ENCODE data around the gene TM9SF4. TPM values are rescaled to one million over a fixed set of nuclear protein-coding genes. Genes with fewer than 3 reads are reported as not detected.
A peak's percentile ranks its signal among the peaks of the same experiment; 100 is the strongest.
"Not testable (repeated sequence)": the region's sequence is repeated elsewhere in the genome, so short reads cannot be mapped to it uniquely, and the experiment has no call there.

The TM9SF4 gene
- total RNA-seq, 1 experiment from 2014 or later = 52.9 TPM

DNA sequence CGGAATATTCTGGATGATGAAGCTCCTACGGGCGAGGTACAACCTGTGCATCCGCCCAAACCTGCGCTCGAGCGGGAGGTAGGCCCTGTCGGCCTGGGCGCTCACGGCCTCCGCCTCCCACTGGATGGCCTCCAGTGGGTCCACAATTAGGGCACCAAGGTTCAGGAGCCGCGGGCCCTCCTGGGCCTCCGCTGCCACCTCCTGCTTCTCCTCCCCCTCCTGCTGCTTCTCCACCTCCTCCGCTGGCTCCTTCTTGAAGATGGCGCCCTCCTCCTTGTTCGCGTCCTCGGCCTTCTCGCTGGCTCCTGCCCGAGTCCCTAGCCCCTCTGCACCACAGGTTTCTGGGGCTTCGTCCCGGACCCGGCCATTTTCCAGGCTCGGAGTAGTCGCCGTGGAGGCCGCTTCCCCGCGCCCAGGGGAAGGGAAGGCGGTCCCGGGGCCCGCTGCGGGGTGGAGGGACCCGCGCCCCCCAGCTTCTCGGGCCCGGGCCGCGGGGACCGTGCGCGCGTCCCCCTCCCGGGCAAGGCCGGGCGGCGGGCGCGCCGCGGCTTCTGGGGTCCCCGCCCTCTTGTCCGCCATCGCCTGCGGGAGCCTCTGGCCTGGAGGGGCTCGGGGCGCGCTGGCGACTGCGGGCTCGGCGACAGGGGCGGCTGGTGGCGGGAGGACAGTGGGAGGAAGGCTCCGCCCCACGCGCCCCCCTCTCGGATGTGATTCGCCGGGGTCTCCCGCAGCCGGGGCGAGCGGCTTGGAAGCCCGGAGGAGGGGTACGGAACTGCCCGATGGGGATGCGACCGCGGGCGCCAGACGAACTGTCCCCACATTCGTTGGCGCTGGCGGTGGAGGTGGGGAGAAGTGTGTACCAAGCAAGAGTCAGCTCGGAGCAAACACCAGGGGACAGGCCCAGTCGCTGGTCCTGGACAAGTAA lies 80.4 kb downstream of the TM9SF4 start:
- DNase-seq (ENCODE audit: low read depth) = peak; percentile 51

DNA sequence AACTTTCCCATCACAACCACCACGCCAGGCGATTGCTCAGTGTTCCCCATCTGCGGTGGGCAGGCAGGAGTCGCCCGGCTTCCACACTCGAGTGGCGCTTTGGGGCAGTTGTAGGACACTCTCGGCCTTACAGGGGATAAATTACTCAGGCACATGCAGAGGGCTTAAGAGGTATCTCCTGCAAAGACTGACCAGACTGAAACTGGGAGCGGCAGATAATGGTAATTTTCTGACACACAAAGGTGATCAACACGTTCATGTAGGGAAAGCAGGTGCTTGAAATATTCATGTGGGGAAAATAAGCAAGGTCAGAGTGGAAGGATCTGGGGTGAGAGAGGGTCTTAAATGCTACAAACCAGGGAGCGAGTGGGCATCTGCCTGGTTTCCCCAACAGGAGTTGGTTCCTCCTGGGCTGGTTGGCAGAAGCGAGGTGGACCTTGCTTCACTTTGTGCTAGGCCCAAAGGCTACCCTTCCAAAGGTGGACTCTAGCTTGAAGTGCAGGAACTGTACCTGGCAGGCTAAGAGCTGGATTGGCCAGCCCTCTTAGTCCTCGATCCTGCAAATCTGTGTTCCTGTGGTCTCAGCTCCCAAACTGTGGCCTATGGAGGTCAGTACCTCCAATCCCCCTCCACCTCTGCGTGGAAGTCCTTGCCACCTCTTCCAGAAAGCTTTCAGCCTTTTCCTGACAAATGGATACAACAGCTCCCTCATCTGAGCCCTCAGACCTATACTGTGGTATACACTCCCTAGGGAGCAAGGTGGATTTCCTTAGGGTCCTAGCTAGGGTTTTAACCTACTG lies 81.3 kb downstream of the TM9SF4 start:
- no peak for DNase-seq (ENCODE audit: low read depth)

DNA sequence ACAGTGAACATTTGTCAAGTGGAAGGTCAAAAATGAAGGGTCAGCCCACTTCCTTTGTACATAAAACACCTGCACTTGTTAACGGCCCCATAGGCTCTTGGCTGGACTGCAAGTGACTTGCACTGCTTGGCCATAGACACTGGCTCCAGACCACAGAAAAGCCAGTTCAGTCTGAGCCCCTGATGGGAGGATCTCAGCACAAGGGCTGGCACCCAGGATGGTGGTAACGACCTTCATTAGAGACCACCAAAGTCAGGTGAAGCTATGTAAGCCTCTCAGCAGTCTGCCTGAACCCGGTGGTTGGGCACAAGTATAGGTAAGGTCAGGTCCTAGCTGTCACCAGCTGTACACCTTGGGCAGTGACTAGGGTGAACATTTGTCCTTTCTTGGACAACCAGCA lies 81.9 kb downstream of the TM9SF4 start:
- DNase-seq (ENCODE audit: low read depth) = no peak

DNA sequence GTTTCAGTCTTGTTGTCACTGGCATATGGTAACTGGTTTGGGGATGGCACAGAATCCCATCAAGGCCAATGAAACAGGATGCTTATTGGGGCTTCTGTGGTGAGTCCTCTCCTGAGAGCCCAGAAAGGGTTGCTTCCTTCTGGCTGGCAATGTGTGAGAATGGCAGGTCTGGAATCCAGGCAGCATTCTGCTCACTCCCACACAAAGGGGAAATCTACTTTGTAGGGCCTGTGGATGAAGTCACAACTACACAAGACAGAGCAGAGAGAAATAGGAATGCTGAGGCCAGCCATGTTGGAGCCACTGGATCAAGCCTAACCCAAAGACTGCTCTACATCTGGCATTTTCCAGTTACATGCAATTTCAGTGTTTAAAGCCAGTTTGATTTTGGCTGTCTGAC lies 82.4 kb downstream of the TM9SF4 start:
- DNase-seq (ENCODE audit: low read depth) = no peak

DNA sequence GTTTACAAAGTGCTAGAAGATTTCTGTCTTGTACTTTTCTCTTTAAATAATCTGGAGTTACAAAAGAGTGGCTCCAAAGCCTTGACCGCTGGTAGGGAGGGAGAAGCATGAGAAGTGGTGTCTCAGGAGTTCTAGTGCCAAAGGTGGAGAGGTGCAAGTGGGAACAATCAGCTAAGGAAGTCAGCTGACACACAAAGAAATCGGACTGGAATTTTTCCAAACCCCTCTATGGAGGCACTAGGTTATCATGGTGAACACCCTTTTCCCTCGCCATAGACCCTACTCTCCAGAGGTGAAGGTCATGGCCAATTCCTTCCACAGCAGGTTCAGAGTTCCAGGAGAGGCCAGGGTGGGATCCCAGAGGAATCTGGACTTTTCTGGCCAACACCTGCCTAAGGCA lies 83.2 kb downstream of the TM9SF4 start:
- DNase-seq (ENCODE audit: low read depth) = no peak

DNA sequence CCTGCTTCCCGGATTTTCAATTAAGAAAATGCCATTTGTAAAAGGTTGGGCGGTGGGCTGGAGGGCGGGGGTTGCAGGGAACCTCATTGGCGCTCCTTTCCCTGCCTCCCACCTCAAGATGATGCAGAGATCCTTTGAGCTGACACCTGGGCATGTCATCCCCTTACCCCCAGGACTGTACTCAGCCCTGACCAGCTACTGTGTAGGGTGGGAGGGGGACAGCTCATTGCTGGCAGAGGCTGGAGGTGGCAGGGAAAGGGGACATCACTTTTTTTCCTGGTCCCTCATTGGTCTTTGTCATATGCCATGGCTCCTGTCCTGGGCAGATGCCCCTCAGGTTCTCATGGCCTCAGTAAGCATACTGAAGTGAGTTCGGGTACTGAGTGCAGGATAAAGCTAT lies 83.8 kb downstream of the TM9SF4 start:
- DNase-seq (ENCODE audit: low read depth) = not testable (repeated sequence)

DNA sequence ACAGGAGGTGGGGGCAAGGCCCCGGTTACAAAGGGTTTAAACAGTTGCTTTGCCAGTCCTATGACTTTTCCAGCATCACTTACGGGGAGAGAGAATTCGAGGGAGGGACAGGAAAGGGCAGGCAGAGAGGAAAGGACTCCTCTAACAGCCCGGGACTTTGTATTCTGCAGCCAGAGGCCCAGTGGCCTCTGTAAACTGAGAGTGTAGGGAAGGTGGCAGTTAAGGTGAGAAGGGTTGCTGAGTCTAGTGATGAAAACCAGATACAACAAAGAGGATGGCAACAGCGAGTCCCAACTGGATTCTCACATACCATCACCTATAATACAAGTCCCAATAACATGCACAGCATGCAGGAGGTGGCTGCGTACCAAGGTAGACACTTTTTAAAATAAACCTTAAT lies 84.5 kb downstream of the TM9SF4 start:
- no peak for DNase-seq (ENCODE audit: low read depth)

DNA sequence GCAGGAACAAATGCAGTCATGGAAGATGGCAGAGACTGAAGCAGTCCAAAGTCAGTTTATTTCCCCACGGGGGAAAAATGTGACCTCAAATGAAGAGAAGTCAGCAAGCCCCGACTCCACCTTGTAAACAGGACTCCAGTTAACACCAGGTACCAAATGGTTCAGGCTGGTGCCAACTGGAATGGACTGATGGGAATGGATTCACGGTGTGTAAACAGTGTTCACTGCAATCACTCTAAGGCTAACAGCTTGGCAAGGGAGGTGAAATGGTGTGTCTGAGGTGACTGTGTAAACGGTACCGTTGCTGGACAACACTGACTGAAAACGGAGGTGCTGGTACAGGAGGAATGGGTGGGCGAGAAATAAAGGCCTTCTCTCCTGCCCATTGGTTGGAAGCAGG lies 86.1 kb downstream of the TM9SF4 start:
- no peak for DNase-seq (ENCODE audit: low read depth)

DNA sequence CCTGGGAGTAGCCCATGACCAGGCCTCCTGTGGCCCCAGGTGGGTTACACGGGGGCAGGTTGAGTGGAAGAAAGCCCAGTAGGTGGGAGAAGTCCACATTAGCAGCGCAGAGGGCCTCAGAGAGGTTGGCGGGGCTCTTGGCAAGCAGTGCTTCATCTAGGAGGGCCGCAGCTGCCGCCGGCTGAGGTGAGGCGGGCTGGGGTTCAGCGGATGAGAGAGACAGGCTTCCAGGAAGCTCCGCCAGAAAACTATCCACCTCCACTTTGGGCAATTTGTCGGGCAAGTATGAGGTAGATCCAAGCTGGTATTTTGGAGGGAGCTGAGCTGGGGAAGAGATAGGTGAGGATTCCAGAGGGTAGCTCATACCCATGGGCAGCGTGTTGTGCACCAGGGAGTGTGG lies 87.1 kb downstream of the TM9SF4 start:
- not testable (repeated sequence) for DNase-seq (ENCODE audit: low read depth)

DNA sequence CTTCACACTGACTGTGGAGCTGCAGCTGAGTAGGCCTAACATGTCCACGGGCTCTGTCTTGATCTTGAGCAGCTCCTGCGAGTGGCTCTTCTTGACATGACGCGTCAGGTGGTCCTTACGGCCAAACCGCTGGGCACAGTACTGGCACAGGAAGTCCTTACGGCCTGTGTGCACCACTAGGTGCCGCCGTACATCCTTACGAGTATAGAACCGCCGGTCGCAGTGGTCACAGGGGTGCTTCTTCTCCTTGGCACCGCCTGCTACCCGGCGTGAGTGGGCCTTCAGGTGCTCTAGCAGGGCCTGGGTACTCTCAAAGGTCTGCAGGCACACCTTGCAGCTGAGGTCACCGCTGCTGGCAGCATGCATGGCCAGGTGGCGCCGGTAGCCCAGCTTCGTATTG lies 87.6 kb downstream of the TM9SF4 start:
- not testable (repeated sequence) for DNase-seq (ENCODE audit: low read depth)

DNA sequence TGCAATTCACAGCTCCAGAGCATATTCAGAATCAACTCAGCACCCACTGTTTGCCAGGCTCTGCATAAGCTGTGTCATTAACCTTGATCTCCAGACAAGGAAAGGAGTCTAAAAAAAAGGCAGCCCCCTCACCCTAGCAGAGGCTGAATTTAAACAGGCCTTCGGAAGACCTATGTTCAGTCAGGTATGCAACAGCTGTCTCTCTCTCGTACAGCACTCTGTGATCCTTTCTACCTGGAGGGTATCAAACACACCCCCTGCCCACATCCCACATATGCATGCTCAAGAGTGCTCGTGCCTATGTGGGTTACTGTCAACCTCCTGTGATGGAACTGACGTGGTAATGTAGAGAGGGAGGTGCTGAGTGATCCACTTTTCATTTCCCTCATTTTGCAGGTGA lies 89.5 kb downstream of the TM9SF4 start:
- DNase-seq (ENCODE audit: low read depth) = no peak

DNA sequence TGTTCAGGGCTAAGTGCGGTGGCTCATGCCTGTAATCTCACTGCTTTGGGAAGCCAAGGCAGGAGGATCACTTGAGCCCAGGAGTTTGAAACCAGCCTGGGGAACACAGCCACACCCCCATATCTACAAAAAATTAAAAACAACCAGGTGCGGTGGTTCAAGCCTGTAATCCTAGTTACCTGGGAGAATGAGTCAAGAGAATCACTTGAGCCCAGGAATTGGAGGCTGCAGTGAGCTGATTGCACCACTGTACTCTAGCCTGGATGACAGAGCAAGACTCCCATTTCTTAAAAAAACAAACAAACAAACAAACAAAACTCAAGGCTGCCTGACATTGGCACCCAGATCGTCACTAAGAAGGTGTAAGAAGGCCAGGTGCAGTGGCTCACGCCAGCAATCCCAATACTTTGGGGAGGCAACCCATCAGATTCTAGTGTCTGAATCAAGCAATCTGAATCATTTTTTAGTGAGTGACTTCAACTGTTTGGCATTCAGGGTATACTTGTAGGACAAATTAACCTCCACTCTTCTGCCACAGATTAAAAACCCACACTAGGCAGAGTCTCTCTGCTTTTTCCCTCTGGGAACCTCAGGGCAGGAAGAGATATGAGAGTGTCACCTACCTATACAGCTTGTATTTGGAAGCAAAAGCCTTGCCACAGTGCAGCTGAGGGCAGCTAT lies 91.9 kb downstream of the TM9SF4 start:
- no peak for DNase-seq (ENCODE audit: low read depth)

DNA sequence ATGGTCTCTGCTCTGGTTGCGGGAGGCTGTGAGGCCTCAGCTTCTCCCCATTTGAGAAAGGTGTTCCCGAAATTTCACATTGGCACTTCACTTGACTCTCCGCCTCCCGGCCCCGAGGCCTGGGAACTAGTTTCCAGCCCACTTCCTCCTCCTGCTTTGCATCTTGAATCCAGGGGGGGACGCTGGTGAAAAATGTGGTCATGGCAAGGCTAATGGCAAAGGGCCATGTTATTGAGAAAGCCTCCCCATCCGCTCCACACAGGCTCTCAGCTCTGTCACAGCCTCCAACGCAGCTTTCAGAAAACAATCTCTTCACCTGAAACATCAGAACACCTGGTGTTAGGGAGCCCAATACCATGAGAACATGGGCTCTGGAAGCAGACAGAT lies 92.5 kb downstream of the TM9SF4 start:
- no peak for DNase-seq (ENCODE audit: low read depth)

DNA sequence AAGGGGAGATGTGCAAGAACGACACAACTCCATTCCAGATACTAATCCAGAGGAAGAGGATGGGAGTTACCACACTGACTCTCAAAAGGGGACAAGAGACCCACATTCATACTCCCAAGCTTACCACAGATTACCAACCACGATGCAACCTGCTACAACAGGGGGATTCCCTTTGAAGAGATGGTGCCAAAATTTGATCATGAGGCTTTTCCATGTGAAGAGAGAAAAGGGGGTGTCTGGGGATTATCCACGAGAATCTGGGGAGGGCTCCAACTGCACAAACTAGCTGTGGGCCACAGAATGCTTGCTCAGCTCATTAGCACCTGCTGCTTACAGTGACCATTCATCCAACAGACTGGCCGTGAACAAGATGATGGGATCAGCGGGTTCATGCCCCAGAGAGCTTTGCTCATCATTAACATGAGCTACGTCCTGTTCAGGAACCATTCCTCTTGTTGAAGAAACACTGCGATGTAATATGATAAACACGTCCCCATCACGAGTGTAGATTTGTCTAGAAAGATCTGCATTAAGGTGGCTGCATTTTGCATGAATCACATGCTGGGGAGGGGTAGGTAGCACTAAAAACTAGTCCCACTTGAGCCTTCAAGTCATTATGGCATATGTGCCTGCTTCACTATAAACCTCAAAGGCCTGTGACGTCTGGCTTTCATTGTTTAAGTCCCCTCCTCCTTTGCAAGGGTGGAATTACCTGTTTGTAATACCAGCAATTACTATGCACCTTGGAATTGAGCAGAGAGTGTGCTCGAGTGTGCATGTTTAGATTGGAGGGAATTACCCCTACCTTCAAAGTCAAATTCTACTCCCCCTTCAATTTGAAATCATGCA lies 94.1 kb downstream of the TM9SF4 start:
- DNase-seq (ENCODE audit: low read depth) = no peak

DNA sequence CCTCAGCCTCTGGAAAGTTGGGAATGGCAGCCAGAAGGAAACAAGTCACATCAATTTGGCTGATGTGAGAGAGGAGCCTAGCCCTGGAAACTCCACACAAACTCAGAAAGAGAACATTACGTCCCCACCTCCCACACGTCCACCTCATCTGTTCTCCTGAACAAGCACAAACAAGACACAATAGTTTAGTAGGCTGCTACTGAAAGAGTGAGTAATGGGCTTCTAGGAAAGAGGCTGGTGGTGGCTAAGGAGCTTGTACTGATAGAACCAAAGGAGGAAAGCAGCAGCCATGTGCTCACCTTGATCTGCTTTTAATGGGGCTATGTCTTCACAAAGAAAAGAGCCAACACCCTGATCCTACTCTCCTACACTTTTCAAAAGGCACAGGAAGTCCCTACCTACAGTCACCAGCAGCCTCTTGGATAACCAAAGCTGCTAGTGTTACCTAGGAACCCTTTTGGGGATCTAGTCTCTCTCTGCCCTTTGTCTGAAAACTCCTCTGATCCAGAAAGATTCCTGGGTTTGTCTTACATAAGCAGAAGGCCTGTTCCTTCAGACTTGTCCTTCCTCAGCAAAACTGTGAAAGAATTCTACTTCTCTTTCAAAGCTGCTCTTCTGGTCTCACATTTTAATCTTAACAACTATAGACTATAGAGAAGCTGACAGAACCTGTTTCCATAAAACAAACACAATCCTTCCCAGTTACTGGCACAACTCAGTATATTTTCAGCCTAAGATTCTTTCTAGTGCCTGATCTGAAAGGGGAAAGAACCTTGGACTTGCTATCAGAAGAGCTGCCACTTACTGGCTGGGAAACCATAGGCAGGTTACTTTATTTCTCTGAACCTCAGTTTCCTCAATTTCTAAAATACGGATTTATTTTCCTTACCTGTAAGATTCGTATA lies 94.9 kb downstream of the TM9SF4 start:
- DNase-seq (ENCODE audit: low read depth) = no peak

DNA sequence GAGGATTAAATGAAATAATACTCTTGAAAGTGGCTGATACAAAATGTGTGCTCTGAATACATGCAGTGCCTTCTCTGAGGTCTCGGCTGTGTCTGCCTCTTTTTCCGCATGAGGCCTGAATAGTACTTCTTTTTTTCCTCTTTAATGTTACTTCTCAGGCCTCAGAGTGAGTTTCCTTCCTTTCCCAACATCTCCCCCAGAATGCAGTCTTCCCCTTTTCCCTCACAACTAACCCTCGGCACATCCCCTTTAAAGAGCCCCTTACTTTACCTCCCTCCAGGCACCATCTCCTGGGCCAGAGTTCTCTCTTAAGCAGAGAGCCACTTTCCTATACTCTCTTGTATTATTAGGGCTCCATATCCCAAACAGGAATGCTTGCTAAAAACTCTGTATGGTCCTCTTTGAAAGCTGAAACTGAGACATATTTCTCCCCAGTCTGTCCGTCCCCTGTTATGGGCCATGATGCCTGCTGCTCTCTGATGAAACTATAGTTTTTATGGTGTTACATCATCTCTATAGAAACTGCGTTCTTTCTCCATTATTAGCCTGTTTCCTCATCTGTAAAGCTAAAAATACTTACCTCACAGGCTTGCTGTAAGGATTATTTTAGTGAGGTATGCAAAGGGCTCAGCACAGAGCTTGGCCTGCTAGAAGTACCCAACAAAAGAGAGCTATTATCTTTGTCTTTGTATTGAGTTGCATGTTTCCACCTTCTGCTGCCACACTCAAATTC lies 95.8 kb downstream of the TM9SF4 start:
- DNase-seq (ENCODE audit: low read depth) = no peak

DNA sequence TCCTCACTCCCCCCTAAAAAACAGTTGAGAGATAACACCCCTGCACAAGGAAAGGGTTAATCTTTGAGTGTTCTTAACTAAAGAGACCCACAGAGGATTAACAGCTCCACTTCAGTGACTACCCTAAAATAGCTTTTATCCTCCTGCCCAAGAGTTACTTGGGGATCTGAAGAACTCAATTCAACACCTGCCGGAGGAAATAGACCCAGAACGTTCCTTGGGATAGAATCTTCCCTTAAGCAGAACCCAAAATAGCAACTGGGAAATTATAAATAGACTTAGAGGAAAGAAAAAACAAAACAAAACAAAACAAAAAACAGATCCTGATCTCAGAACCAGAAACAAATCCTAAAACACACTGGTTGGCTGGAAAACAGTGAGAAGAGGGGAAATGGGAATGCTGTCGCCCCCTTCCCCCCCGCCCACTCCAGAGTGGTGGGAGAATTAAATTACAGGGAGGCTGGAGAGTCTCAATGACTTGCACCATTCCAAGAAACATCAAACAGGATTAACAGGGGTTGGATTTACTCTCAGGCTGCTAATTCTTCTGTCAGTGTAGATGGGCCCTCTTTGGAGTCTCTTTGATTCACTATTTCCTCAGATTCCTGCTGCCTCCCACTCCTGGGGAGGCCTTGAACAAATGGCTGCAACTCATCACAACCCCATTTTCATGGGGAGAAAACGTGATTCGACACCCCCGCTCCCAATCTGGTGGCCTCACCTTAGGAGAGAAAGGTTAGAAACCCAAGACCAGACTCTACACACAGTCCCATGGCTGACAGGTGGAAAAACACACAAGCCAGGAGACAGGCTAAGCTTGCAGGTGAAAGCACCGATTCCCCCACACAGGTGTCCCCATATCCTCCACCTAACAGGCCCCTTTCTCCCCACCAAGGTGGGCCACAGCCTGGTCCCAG lies 96.6 kb downstream of the TM9SF4 start:
- no peak for DNase-seq (ENCODE audit: low read depth)

DNA sequence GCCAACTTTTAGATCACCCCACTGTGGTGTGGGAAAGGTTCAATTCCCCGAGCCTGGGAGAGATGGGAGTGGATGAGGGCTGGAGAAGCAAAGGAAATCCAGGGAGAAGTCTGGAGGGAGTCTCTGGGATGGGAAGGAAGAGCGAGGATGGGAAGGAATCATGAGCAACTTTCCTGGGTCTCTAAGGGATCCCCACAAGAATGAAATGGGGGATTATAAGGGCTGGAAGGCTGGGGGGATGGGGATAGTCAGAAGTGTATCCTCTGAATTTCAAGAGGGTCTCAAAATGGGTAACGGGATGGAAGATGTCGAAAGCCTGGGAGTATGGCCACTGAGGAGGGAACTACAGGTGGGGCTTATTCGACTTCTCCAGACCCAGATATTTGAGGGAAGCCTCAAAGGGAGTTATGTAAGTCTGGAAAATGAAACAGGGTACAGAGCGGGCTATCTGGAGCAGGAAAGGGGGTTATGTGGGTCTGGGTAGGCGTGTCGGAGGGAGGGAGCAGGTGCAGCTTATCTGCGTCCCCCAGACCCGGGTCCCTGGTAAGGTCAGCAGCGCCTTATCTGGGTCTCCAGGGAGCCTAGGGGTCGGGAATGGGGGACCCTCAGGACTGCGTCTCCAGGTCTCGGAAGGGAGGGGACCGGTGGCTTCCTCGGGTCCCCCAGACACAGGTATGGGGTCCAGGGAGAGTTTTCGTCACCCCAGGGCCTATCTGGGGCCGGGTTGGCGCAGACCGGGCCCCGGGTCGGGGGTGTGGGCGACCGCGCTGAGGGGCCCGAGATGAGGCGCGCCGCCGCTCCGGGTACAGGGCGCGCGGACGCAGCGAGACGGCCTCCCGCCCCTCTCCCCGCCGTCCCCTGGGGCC lies 97.5 kb downstream of the TM9SF4 start:
- peak; percentile 18 for DNase-seq (ENCODE audit: low read depth)
